Calu3 (cell line): Measurements from ENCODE around the gene RBM15B. TPM values are rescaled to one million over a fixed set of nuclear protein-coding genes. Genes with fewer than 3 reads are reported as not detected.

ENCODE experiments used
- BruUV-seq: library from RNA; stranded (reverse); fragments of 400-500 nt; replicated peaks from 2 replicates; lab custom pipeline; 2021; lab: Mats Ljungman, UMichigan
- CTCF ChIA-PET: fragments of 300-600 bp; sonication (Branson Sonifier 250); formaldehyde crosslinking; loops from one replicate; lab custom pipeline; 2022; ENCODE audit warnings: antibody characterized with exemption; lab: Charles Lee
- DNase-seq: peaks from one replicate; pipeline ENCODE4 v3.0.0; 2022
- H3K27ac Mint-ChIP-seq: one replicate; pipeline ENCODE4 v1.8.0; 2022; ENCODE audit warnings: mixed read lengths; ENCODE audit not compliant: unreplicated experiment
- H3K27me3 Mint-ChIP-seq: one replicate; pipeline ENCODE4 v1.8.0; 2022; ENCODE audit warnings: mixed read lengths; ENCODE audit not compliant: unreplicated experiment
- H3K36me3 Mint-ChIP-seq: one replicate; pipeline ENCODE4 v1.8.0; 2022; ENCODE audit warnings: mild to moderate bottlenecking, moderate library complexity, mixed read lengths; ENCODE audit not compliant: insufficient read depth, unreplicated experiment
- H3K4me1 Mint-ChIP-seq: one replicate; pipeline ENCODE4 v1.8.0; 2022; ENCODE audit warnings: mild to moderate bottlenecking, low read depth, mixed read lengths; ENCODE audit not compliant: unreplicated experiment
- H3K4me3 Mint-ChIP-seq: one replicate; pipeline ENCODE4 v1.8.0; 2022; ENCODE audit warnings: mild to moderate bottlenecking, low read depth, moderate library complexity, mixed read lengths; ENCODE audit not compliant: unreplicated experiment
- H3K9me3 Mint-ChIP-seq: one replicate; pipeline ENCODE4 v1.8.0; 2022; ENCODE audit warnings: low read depth, mixed read lengths; ENCODE audit not compliant: unreplicated experiment
- intact Hi-C: fragments of 100-400 bp; cut with micrococcal nuclease; formaldehyde crosslinking; loops from one replicate; pipeline ENCODE4 v1.10.0; 2022; ENCODE audit not compliant: unreplicated experiment
- total RNA-seq: library from RNA; stranded (reverse); gene quantifications from 2 replicates; pipeline ENCODE4 v1.2.3, GENCODE V29; 2022
- TF ChIP-seq, protein P1 (sequence below): fragments of 200-600 bp; IDR thresholded peaks from one replicate; pipeline ENCODE4 v1.8.0; 2022; ENCODE audit warnings: antibody characterized with exemption; ENCODE audit not compliant: unreplicated experiment

Gene RBM15B
- total RNA-seq, 1 experiment from 2014 or later: 43.8 TPM

DNA sequence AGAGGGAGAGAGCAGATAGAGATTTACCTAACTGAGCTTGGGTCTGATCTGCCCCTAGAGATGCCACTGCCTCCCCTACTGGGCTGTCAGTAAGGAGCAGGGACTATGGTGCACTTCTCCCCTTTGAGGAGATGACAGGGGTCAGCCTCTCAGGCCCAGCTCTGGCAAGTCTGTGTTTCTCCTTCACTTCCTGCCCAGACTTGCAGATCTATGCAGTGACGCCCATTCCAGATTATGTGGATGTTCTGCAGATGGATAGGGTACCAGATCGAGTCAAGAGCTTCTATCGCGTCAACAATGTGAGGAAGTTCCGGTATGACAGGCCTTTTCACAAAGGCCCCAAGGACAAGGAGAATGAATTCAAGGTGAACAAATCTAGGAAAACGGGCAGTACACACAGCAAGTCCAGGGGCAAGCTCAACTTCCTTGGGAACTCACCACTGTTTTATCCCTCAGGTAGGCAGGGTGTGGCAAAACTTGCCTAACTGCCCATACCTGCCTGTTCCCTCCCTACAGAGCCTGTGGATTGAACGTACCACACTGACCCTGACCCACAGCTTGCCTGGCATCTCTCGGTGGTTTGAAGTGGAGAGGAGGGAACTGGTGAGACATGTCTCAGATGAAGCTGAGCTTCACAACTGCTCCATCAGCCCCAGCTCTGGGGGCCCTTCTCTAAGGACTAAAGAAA lies 35.0 kb upstream of the RBM15B start:
- DNase-seq: peak; percentile 33
- no TSS peak for BruUV-seq
- intact Hi-C loops: no loop called here
- TF ChIP-seq, protein P1, sequence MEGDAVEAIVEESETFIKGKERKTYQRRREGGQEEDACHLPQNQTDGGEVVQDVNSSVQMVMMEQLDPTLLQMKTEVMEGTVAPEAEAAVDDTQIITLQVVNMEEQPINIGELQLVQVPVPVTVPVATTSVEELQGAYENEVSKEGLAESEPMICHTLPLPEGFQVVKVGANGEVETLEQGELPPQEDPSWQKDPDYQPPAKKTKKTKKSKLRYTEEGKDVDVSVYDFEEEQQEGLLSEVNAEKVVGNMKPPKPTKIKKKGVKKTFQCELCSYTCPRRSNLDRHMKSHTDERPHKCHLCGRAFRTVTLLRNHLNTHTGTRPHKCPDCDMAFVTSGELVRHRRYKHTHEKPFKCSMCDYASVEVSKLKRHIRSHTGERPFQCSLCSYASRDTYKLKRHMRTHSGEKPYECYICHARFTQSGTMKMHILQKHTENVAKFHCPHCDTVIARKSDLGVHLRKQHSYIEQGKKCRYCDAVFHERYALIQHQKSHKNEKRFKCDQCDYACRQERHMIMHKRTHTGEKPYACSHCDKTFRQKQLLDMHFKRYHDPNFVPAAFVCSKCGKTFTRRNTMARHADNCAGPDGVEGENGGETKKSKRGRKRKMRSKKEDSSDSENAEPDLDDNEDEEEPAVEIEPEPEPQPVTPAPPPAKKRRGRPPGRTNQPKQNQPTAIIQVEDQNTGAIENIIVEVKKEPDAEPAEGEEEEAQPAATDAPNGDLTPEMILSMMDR: no peak
- Mint-ChIP-seq H3K9me3 (no peaks in the 10 kb centered on the region), H3K27ac (no peak overlapping the region), H3K36me3 (no peaks in the 10 kb centered on the region), H3K4me3 (no peak overlapping the region), H3K27me3 (no peaks in the 10 kb centered on the region), H3K4me1 (peaks cover 11% of the 10 kb centered on the region)
- CTCF ChIA-PET: interaction anchor here (1.2 to 1.3 kb wide), 2 partner anchors 14 to 45 kb away, joined by 3 to 4 read pairs; no protein-coding TSS in a partner anchor

GRCh38 chr3:51357856-51358255 lies 33.2 kb upstream of the RBM15B start:
- Mint-ChIP-seq H3K27ac (no peak overlapping the region), H3K4me1 (peaks cover 11% of the 10 kb centered on the region), H3K4me3 (no peak overlapping the region), H3K27me3 (no peaks in the 10 kb centered on the region), H3K9me3 (no peaks in the 10 kb centered on the region), H3K36me3 (no peaks in the 10 kb centered on the region)
- CTCF ChIA-PET: no interaction called here
- intact Hi-C loops: no loop called here
- BruUV-seq: no TSS peak
- DNase-seq: no peak
- TF ChIP-seq, protein P1: no peak

DNA sequence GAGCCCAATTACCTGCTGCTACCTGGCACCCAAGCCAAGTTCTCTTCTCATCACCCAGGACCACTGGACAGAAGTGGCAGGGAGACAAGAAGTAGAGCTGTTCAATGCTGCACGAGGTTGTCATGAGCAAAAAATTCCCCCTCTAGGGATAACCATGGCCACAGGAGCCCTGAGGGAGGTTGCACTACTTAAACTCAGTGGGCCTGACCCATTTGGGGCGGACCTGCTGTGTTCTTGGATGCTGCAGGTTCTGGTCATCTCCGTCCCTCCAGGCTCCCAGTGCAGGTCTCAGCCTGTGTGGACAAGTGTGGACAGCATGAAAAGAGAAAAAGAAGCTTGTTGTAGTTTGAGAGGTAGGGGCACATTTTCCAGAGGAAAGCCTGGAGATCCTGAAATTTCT lies 32.1 kb upstream of the RBM15B start:
- Mint-ChIP-seq H3K4me1 (peaks cover 11% of the 10 kb centered on the region), H3K27me3 (no peaks in the 10 kb centered on the region), H3K36me3 (no peaks in the 10 kb centered on the region), H3K4me3 (no peak overlapping the region), H3K27ac (no peak overlapping the region), H3K9me3 (no peaks in the 10 kb centered on the region)
- TF ChIP-seq, protein P1: no peak
- CTCF ChIA-PET: interaction anchor here (1.1 to 1.3 kb wide), 2 partner anchors 13 to 18 kb away, joined by 3 read pairs; no protein-coding TSS in a partner anchor
- DNase-seq: no peak
- no TSS peak for BruUV-seq
- intact Hi-C loops: no loop called here

DNA sequence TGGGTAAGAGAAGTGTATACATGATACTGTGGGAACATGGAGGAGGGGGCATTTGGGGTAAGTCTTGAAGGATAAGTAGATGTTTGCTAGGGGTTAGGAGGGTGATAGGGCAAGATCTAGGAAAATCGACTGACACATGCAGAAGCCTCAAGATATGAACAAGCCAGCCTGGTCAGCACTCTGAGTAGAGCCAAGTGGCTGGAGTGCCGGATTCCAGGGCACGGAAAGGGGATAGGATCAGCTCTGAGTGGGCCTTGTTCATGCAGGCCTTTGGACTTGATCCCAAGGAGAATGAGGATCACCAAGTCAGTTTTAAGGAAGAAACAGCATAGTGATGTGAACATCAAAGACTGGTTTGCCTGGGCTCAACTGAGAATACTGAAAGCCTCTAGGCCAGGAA lies 30.3 kb upstream of the RBM15B start:
- CTCF ChIA-PET: interaction anchor here (0.6 kb wide), 1 partner anchor 686 kb away, joined by 4 read pairs; the partner anchor contains the start of gene DOCK3

More for the DNA sequence above, 30.3 kb upstream of the RBM15B start:
- H3K9me3 Mint-ChIP-seq: no peaks in the 10 kb centered on the region
- TF ChIP-seq, protein P1: no peak
- DNase-seq: no peak
- BruUV-seq: no TSS peak
- intact Hi-C loops: no loop called here
- no peaks in the 10 kb centered on the region for H3K36me3 Mint-ChIP-seq
- H3K4me3 Mint-ChIP-seq: no peak overlapping the region
- H3K27me3 Mint-ChIP-seq: peaks cover 5% of the 10 kb centered on the region
- H3K27ac Mint-ChIP-seq: no peak overlapping the region
- peaks cover 9% of the 10 kb centered on the region for H3K4me1 Mint-ChIP-seq
